T-helper 17 cell (primary cell): ENCODE results near the gene KLF9. TPM values are rescaled to one million over a fixed set of nuclear protein-coding genes. Genes with fewer than 3 reads are reported as not detected.
"Not testable (repeated sequence)": the region's sequence is repeated elsewhere in the genome, so short reads cannot be mapped to it uniquely, and the experiment has no call there.

Experiments used
- ATAC-seq: fragments of 150-1000 bp; cut with Tn5 transposase; 2 replicates; pipeline ENCODE4 v1.10.0; 2021; ENCODE audit warnings: mild to moderate bottlenecking, moderate library complexity
- DNase-seq, 3 donors: peaks; one replicate each; pipeline versions ENCODE4 v3.0.0 to v3.0.0-alpha.2; 2020 to 2021
- H3K9me3 ChIP-seq: one replicate; pipeline ENCODE4 v1.7.0; 2013; ENCODE audit warnings: low read length, mild to moderate bottlenecking; ENCODE audit not compliant: control insufficient read depth, poor library complexity, severe bottlenecking
- H3K27ac Mint-ChIP-seq: one replicate; pipeline ENCODE4 v1.8.0; 2022; ENCODE audit warnings: mild to moderate bottlenecking, moderate library complexity, mixed read lengths
- H3K27me3 Mint-ChIP-seq: one replicate; pipeline ENCODE4 v1.8.0; 2022; ENCODE audit warnings: mixed read lengths
- H3K36me3 Mint-ChIP-seq: one replicate; pipeline ENCODE4 v1.8.0; 2022; ENCODE audit warnings: low read depth, mixed read lengths
- H3K4me1 Mint-ChIP-seq: one replicate; pipeline ENCODE4 v1.8.0; 2022; ENCODE audit warnings: mild to moderate bottlenecking, mixed read lengths
- H3K4me3 Mint-ChIP-seq: one replicate; pipeline ENCODE4 v1.8.0; 2022; ENCODE audit warnings: mild to moderate bottlenecking, moderate library complexity, mixed read lengths
- total RNA-seq, 4 donors: library from RNA in 2 of 4; stranded (reverse) in 2 of 4; gene quantifications; one replicate each; pipeline ENCODE4 v1.2.3 and lab custom pipeline; 2022 to 2026

KLF9 gene
- total RNA-seq, 2 donors from 2014 or later: 78.0 to 82.7 TPM

DNA sequence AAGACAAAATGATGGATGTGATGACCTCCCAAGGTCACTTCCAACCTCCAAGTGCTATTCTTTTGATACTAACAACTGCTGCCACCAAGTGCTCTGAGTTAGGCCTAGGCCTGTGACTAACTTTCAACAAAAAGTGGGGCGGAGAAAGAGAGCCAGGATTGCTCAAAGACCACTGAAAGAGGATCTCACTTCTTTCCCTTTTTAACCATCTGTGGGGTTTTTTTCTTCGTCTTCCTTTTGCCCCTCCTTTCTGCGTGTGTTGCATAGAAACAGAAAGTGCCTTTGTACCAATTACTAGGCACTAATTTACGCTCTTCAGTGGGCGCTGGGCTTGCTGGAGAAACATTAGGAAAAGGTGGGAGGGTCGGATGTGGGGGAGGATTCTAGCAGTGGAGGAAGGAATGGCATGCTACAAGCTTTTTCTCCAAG is 8.0 kb downstream of the KLF9 start:
- no peak for DNase-seq
- Mint-ChIP-seq H3K36me3 (no peaks in the 10 kb centered on the region), H3K4me3 (peak overlapping the region; percentile 78), H3K4me1 (peaks cover 59% of the 10 kb centered on the region), H3K27me3 (no peaks in the 10 kb centered on the region), H3K27ac (peak overlapping the region; percentile 84)
- H3K9me3 ChIP-seq: no peaks in the 10 kb centered on the region
- ATAC-seq: peak; percentile 43

DNA sequence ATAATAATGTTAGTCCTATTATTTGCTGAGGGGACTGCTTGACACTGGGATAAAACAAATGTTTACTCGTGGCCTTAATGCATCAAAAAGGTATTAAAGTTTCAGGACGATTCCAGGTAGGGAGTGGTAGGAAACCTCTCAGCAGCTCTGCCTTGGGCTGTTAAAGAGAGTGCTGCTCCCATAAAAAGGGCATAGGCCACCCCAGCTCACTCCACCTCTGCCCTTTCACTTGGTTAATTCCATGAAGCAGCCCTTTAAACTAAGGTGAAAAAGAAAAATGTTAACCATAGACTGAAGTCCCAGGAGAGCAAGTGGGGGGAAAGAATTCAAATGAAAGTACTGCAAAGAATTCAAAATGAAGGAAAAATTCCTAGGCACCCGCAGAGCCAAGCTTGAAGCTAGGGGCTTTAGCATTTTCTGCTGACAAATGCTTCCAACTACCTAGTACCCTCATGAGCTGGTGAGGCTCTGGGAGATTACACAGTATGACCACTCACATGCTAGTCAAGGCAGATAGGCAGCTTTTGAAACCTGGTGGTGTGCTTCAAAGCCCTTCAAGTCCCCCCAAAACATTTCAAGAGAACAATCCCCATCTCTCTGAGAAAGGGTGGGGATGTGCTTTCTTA is 8.5 kb downstream of the KLF9 start:
- Mint-ChIP-seq H3K4me3 (peak overlapping the region; percentile 78), H3K27me3 (no peaks in the 10 kb centered on the region), H3K27ac (peak overlapping the region; percentile 84), H3K36me3 (no peaks in the 10 kb centered on the region), H3K4me1 (peaks cover 56% of the 10 kb centered on the region)
- DNase-seq: no peak
- no peak for ATAC-seq
- H3K9me3 ChIP-seq: no peaks in the 10 kb centered on the region

DNA sequence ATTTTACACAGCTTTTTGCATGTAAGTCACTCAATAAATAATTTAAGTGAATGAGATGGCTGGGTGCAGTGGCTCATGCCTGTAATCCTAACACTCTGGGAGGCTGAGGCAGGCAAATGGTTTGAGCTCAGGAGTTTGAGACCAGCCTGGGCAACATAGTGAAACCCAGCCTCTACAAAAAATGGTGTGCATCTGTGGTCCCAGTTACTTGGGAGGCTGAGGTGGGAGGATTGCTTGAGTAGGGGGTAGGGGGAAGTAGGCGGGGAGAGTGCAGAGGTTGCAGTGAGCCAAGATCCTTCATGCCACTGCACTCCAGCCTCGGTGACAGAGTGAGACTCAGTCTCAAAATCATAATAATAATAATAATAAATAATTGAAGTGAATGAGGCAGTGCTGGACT is 10.2 kb downstream of the KLF9 start:
- DNase-seq (no peak), ATAC-seq (no peak)
- no peaks in the 10 kb centered on the region for H3K27me3 Mint-ChIP-seq
- no peak overlapping the region for H3K27ac Mint-ChIP-seq
- H3K9me3 ChIP-seq: no peaks in the 10 kb centered on the region
- H3K4me1 Mint-ChIP-seq: peaks cover 59% of the 10 kb centered on the region
- H3K4me3 Mint-ChIP-seq: no peak overlapping the region
- no peaks in the 10 kb centered on the region for H3K36me3 Mint-ChIP-seq

DNA sequence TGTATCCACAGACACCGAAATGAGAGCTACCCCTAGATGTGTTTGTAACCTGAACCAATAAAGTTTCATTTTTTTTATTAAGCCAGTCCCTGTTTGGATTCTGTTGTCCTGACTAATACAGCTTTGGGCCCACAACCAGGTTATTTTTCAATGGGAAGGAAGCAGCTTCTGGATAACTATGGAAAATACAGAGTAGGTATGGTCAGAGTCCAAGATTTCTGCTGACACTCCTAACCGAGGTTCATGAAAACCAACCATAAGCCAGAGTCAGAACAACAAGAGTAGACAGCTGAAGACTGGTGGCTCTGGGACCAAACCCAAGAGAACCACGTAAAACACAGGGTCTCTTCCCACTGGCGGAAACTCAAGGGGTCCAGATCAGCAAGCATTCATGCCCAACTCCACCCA is 10.8 kb downstream of the KLF9 start:
- H3K4me3 Mint-ChIP-seq: no peak overlapping the region
- ATAC-seq (no peak), DNase-seq (no peak)

DNA sequence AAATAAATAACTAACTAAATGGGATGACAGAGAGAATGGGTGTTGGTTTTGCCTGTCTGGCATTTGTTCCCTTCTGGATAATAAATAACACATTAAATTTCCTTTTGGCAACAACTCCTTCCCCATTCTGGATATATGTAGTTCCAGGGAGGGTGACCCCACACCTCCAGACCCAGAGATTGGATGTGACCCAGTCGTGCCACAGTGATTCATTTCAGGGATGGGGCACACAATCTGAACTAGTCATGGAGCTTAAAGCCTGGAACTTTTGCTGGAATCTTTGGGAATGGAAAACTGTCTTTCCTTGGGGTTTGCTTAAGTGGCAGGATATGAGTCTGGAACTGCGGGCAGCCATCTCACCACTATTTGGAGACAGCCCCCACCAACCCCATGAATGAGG is 11.3 kb downstream of the KLF9 start:
- H3K9me3 ChIP-seq: no peaks in the 10 kb centered on the region
- Mint-ChIP-seq H3K27ac (peak overlapping the region; percentile 39), H3K36me3 (no peaks in the 10 kb centered on the region), H3K4me3 (no peak overlapping the region), H3K4me1 (peaks cover 63% of the 10 kb centered on the region), H3K27me3 (no peaks in the 10 kb centered on the region)
- ATAC-seq (no peak), DNase-seq (no peak)

More for the DNA sequence above, 10.8 kb downstream of the KLF9 start:
- Mint-ChIP-seq H3K27ac (peak overlapping the region; percentile 39), H3K27me3 (no peaks in the 10 kb centered on the region), H3K36me3 (no peaks in the 10 kb centered on the region), H3K4me1 (peaks cover 65% of the 10 kb centered on the region)
- H3K9me3 ChIP-seq: no peaks in the 10 kb centered on the region

DNA sequence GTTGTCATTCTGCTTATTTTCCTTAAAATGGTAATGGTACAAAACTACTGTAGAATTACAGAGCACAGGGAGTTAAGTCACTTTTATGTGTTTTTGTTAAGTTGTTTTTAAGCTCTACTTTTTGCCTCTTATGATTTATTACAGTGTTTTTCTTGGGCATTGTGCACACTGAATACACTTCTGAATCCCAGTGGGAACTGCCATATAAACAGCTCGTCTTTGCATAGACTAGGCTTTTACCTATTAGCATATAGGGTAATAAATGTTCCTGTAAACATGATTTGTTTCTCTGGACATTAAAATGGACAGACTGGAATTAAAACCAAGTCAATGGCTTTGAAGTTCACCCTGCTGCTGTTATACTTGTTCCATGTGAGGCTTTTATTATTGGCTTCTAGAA is 12.2 kb downstream of the KLF9 start:
- H3K4me3 Mint-ChIP-seq: no peak overlapping the region
- no peak for ATAC-seq
- H3K27ac Mint-ChIP-seq: no peak overlapping the region
- H3K36me3 Mint-ChIP-seq: no peaks in the 10 kb centered on the region
- DNase-seq: no peak
- peaks cover 64% of the 10 kb centered on the region for H3K4me1 Mint-ChIP-seq
- H3K9me3 ChIP-seq: no peaks in the 10 kb centered on the region
- no peaks in the 10 kb centered on the region for H3K27me3 Mint-ChIP-seq

DNA sequence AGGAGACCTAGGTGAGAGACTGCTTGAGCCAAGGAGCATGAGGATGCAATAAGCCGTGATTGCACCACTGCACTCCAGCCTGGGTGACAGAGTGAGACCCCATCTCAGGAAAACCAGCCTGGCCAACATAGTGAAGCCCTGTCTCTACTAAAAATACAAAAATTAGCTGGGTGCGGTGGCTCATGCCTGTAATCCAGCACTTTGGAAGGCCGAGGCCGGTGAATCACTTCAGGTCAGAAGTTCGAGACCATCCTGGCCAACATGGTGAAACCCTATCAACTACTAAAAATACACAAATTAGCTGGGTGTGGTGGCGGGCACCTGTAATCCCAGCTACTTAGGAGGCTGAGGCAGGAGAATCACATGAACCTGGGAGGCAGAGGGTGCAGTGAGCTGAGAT is 13.2 kb downstream of the KLF9 start:
- H3K9me3 ChIP-seq, H3K27ac Mint-ChIP-seq, ATAC-seq, H3K36me3 Mint-ChIP-seq, H3K27me3 Mint-ChIP-seq, H3K4me3 Mint-ChIP-seq, DNase-seq: not testable (repeated sequence)
- H3K4me1 Mint-ChIP-seq: peaks cover 56% of the 10 kb centered on the region

DNA sequence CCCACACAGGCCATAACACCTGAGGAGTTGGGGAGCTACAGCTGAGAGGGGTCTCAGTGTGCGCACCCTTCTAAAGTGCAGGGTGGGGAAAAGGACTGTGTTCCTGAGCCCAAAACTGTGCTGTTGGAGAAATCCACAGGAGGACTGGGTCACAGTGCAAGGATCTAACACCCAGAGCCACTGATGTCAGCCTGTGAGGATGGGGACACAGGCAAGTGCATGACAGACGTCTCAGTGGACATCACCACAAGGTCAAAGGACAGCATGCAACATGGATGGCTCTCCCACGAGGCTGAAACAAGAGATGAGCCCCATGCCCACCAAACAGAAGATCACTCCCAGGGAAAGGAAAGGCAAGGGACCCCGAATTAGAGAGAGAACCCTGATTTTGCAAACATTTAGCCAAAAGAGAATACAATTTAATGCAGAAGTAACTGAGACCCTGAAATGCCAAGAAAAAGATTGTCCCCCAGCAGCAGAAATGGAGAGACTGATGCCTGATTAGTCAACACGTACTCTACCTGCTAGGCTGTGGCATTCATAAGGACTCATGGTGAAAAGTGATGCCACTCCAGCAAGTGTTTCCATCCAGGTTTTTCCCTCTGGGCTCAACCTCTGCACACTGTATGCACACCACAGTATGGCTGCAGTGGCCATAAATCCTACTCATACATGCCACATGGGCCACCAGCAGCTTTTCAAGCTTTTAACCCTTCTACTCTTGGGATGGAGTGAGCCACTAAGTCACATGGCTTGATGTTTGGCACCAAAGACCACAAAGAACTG is 14.2 kb downstream of the KLF9 start:
- Mint-ChIP-seq H3K4me3 (no peak overlapping the region), H3K36me3 (no peaks in the 10 kb centered on the region), H3K27me3 (no peaks in the 10 kb centered on the region), H3K4me1 (peaks cover 52% of the 10 kb centered on the region), H3K27ac (peak overlapping the region; percentile 90)
- H3K9me3 ChIP-seq: no peaks in the 10 kb centered on the region
- ATAC-seq (no peak), DNase-seq (no peak)

DNA sequence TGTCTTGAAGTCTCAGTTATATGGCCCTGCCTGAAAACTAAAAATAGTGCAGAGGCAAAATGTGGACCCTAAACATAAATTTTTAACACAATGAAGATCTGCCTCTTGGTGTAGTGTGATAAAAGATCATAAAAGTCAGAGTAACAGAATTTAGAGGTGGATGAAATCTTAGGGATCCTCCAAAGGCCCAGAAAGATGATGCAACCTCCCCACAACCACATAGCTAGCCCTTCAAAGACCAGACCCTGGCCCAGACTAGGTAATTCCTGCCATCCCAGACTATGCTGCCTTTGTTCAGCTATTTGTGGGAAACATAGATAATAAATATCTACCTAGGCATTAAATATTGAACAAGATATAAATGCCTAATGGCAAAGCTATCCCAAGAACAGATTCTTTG is 15.3 kb downstream of the KLF9 start:
- Mint-ChIP-seq H3K36me3 (no peaks in the 10 kb centered on the region), H3K4me3 (no peak overlapping the region), H3K27me3 (no peaks in the 10 kb centered on the region), H3K4me1 (peaks cover 49% of the 10 kb centered on the region), H3K27ac (peak overlapping the region; percentile 90)
- DNase-seq: no peak
- H3K9me3 ChIP-seq: no peaks in the 10 kb centered on the region
- ATAC-seq: no peak

DNA sequence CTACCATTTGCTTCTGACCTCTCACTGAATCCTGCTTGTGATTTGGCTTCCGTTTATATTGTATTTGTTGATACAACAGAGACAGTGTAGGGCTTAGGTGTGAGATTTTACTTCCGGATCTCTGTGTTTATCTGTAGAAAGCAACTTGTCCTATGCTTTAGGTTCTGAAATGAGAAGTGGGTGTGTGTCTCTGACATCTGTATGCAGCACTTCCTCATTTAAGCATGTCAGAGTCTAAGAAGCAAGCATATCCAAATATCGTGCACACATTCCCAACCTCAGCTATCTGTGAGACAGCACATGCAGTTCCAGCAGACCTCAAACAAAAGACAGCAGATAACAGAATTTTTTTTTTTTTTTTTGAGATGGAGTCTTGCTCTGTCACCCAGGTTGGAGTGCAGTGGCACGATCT is 16.3 kb downstream of the KLF9 start:
- no peaks in the 10 kb centered on the region for H3K9me3 ChIP-seq
- H3K36me3 Mint-ChIP-seq: no peaks in the 10 kb centered on the region
- peak overlapping the region; percentile 90 for H3K4me3 Mint-ChIP-seq
- H3K4me1 Mint-ChIP-seq: peaks cover 47% of the 10 kb centered on the region
- peak overlapping the region; percentile 90 for H3K27ac Mint-ChIP-seq
- H3K27me3 Mint-ChIP-seq: no peaks in the 10 kb centered on the region
- ATAC-seq (peak; percentile 88), DNase-seq (no peak)

DNA sequence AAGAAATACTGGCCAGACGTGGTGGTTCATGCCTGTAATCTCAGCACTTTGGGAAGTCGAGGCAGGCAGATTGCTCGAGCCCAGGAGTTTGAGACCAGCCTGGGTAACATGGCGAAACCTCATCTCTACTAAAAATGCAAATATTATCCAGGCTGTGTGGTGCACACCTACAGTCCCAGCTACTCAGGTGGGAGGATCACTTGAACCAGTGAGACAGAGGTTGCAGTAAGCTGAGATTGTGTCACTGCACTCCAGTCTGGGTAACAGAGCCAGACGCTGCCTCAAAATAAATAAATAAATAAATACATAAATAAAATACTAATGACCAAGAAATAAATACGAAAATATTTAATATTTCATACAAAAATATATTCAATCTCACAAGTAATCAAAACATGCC is 18.8 kb downstream of the KLF9 start:
- DNase-seq (no peak), ATAC-seq (no peak)
- H3K27ac Mint-ChIP-seq: no peak overlapping the region
- H3K36me3 Mint-ChIP-seq: no peaks in the 10 kb centered on the region
- no peaks in the 10 kb centered on the region for H3K9me3 ChIP-seq
- peaks cover 60% of the 10 kb centered on the region for H3K4me1 Mint-ChIP-seq
- no peaks in the 10 kb centered on the region for H3K27me3 Mint-ChIP-seq
- no peak overlapping the region for H3K4me3 Mint-ChIP-seq

DNA sequence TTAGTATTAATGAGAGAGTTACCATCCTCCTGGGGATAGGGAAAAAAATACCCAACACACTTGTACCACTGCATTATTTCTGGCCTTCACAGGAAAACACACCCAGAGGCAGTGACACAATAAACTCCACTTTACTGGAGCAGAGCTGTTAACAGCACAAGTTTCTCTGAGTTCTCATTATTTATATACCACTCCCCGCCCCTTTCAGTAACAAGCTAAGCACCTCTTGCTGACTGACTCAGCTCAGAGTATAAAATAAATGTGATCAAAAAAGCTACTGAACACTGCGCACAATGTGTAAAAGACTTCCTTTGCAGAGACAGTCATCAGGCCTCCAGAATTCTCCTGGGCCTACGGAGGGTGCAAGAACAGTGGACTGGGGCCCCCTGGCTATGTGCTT is 21.6 kb downstream of the KLF9 start:
- H3K9me3 ChIP-seq: no peaks in the 10 kb centered on the region
- Mint-ChIP-seq H3K4me1 (peaks cover 53% of the 10 kb centered on the region), H3K27ac (no peak overlapping the region), H3K36me3 (no peaks in the 10 kb centered on the region), H3K27me3 (no peaks in the 10 kb centered on the region), H3K4me3 (no peak overlapping the region)
- no peak for ATAC-seq
- DNase-seq: no peak

DNA sequence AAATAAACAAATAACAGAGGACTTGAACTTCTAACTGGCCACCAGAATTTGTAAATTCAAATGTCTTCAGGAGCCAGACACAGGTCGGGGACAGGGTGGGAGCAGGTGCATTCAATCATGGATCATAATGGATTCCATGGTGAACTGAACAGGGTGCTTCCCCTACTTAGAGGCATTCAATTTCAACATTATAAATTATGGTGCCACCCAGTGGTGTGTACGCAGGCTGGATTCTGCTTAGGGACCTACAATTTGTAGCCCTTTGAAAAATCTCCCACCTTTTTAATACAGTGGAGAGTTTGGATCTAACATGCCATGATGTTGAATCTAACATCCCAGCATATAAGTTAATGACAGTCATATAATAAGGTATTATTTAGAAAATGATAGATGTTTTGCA is 22.3 kb downstream of the KLF9 start:
- Mint-ChIP-seq H3K27ac (no peak overlapping the region), H3K36me3 (no peaks in the 10 kb centered on the region), H3K4me3 (no peak overlapping the region), H3K4me1 (peaks cover 47% of the 10 kb centered on the region), H3K27me3 (no peaks in the 10 kb centered on the region)
- ATAC-seq (peak; percentile 54), DNase-seq (no peak)
- no peaks in the 10 kb centered on the region for H3K9me3 ChIP-seq

DNA sequence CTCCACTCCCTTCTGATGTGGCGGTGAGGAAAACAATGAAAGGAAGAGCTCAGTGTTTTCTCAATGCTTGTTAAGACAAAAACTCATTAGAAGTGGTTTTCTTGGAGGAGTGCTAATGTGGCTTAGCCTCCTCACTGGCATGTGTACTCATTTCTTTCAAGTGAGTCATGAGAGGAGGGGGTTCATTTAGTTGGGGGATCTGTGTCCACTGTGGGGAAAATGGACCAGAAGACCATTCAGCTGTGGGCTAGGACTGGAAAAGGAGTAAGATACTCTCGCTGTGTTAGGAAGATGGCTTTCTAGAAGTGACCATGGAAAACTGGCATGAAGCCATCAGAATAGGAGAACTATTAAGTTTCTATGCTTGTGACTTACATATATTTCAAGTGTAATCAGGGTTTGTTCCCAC is 23.5 kb downstream of the KLF9 start:
- H3K4me1 Mint-ChIP-seq: peaks cover 48% of the 10 kb centered on the region
- no peaks in the 10 kb centered on the region for H3K27me3 Mint-ChIP-seq
- peak overlapping the region; percentile 54 for H3K4me3 Mint-ChIP-seq
- DNase-seq (no peak), ATAC-seq (no peak)
- H3K36me3 Mint-ChIP-seq: peaks cover 2% of the 10 kb centered on the region
- no peaks in the 10 kb centered on the region for H3K9me3 ChIP-seq
- H3K27ac Mint-ChIP-seq: peak overlapping the region; percentile 8
